IMR-90 (cell line): ENCODE measurements around the gene TMEM181. TPM values are rescaled to one million over a fixed set of nuclear protein-coding genes. Genes with fewer than 3 reads are reported as not detected.

Source experiments
- ATAC-seq: fragments of 200-7000 bp; cut with Tn5 transposase; 2 replicates; pipeline ENCODE4 v1.9.1; 2020; ENCODE audit warnings: low read depth, mild to moderate bottlenecking, moderate library complexity
- BruUV-seq: library from RNA; stranded (reverse); fragments of 400-500 nt; replicated peaks from 2 replicates; lab custom pipeline; 2021; lab: Mats Ljungman, UMichigan
- CTCF ChIA-PET: fragments of 300-600 bp; formaldehyde crosslinking; extraction: SDS; loops from one replicate; lab custom pipeline; 2021; ENCODE audit warnings: antibody characterized with exemption; lab: Yijun Ruan, JAX
- POLR2A ChIA-PET: fragments of 300-600 bp; sonication (Branson Sonifier 250); formaldehyde crosslinking; loops from one replicate; lab custom pipeline; 2022; ENCODE audit warnings: antibody characterized with exemption; ENCODE audit not compliant: unreplicated experiment; lab: Charles Lee
- DNase-seq: peaks from one replicate; pipeline ENCODE4 v3.0.0; 2013
- H2AFZ ChIP-seq: replicated peaks from 2 replicates; pipeline ENCODE3; 2013; ENCODE audit warnings: low read length, mild to moderate bottlenecking; ENCODE audit not compliant: poor library complexity
- H2AK5ac ChIP-seq: 2 replicates; pipeline ENCODE4 v1.6.1; 2013; ENCODE audit warnings: low read depth, low read length, inconsistent platforms
- H2AK9ac ChIP-seq: replicated peaks from 2 replicates; pipeline ENCODE3; 2013; ENCODE audit warnings: mild to moderate bottlenecking, low read depth, low read length, moderate library complexity; ENCODE audit not compliant: poor library complexity
- H2BK120ac ChIP-seq: 2 replicates; pipeline ENCODE4 v1.6.1; 2013; ENCODE audit warnings: low read depth, low read length, inconsistent platforms
- H2BK15ac ChIP-seq: 3 replicates; pipeline ENCODE4 v1.6.1; 2013; ENCODE audit warnings: low read depth, low read length, inconsistent platforms
- H2BK20ac ChIP-seq: 2 replicates; pipeline ENCODE4 v1.6.1; 2013; ENCODE audit warnings: low read depth, mild to moderate bottlenecking, inconsistent platforms, low read length, moderate library complexity
- H2BK5ac ChIP-seq: 2 replicates; pipeline ENCODE4 v1.6.1; 2013; ENCODE audit warnings: mild to moderate bottlenecking, low read depth, low read length, inconsistent platforms; ENCODE audit not compliant: poor library complexity, severe bottlenecking
- H3K14ac ChIP-seq: replicated peaks from 2 replicates; pipeline ENCODE4 v1.6.1; 2013; ENCODE audit warnings: low read depth, low read length, inconsistent platforms
- H3K18ac ChIP-seq: 2 replicates; pipeline ENCODE4 v1.6.1; 2013; ENCODE audit warnings: low read depth, low read length, control low read depth
- H3K23ac ChIP-seq: 2 replicates; pipeline ENCODE4 v1.6.1; 2013; ENCODE audit warnings: low read depth, low read length, inconsistent platforms
- H3K27ac ChIP-seq: 2 replicates; pipeline ENCODE4 v1.5.1; 2013; ENCODE audit warnings: mild to moderate bottlenecking, control low read depth, low read length; ENCODE audit not compliant: insufficient read depth
- H3K27me3 ChIP-seq: 2 replicates; pipeline ENCODE4 v1.6.1; 2013; ENCODE audit warnings: low read length; ENCODE audit not compliant: control insufficient read depth, insufficient read depth
- H3K36me3 ChIP-seq: 2 replicates; pipeline ENCODE4 v1.6.1; 2013; ENCODE audit warnings: low read length, mixed read lengths; ENCODE audit not compliant: control insufficient read depth, insufficient read depth
- H3K4ac ChIP-seq: 2 replicates; pipeline ENCODE4 v1.6.1; 2013; ENCODE audit warnings: low read depth, low read length, inconsistent platforms
- H3K4me1 ChIP-seq: 2 replicates; pipeline ENCODE4 v1.6.1; 2013; ENCODE audit warnings: low read length, mixed read lengths; ENCODE audit not compliant: control insufficient read depth, insufficient read depth
- H3K4me2 ChIP-seq: 2 replicates; pipeline ENCODE4 v1.6.1; 2013; ENCODE audit warnings: low read depth, mild to moderate bottlenecking, control low read depth, low read length, moderate library complexity
- H3K4me3 ChIP-seq: 2 replicates; pipeline ENCODE4 v1.5.1; 2013; ENCODE audit warnings: low read depth, mild to moderate bottlenecking, control low read depth, low read length, moderate library complexity; ENCODE audit not compliant: insufficient read depth
- H3K56ac ChIP-seq: 2 replicates; pipeline ENCODE4 v1.6.1; 2013; ENCODE audit warnings: low read length, inconsistent platforms; ENCODE audit not compliant: insufficient read depth; ENCODE audit errors: extremely low read depth
- H3K79me1 ChIP-seq, 2 experiments: 2 replicates each; pipeline ENCODE4 v1.6.1; 2013; ENCODE audit warnings: low read length in 2 of 2, inconsistent platforms in 1 of 2, low read depth in 1 of 2
- H3K9ac ChIP-seq: 2 replicates; pipeline ENCODE4 v1.6.1; 2013; ENCODE audit warnings: low read depth, low read length, control low read depth
- H3K9me1 ChIP-seq: 2 replicates; pipeline ENCODE4 v1.6.1; 2013; ENCODE audit warnings: low read length, inconsistent platforms; ENCODE audit not compliant: insufficient read depth
- H3K9me3 ChIP-seq: 2 replicates; pipeline ENCODE4 v1.6.1; 2013; ENCODE audit warnings: low read length; ENCODE audit not compliant: control insufficient read depth, insufficient read depth
- H4K20me1 ChIP-seq: 2 replicates; pipeline ENCODE4 v1.6.1; 2013; ENCODE audit warnings: low read length, inconsistent platforms; ENCODE audit not compliant: insufficient read depth
- H4K5ac ChIP-seq: 2 replicates; pipeline ENCODE4 v1.6.1; 2013; ENCODE audit warnings: mild to moderate bottlenecking, low read depth, low read length, control low read depth
- H4K8ac ChIP-seq, 2 experiments: 2 replicates each; pipeline ENCODE4 v1.6.1; 2013; ENCODE audit warnings: low read depth in 2 of 2, low read length in 2 of 2, control low read depth in 1 of 2, inconsistent platforms in 1 of 2
- H4K91ac ChIP-seq: 2 replicates; pipeline ENCODE4 v1.6.1; 2013; ENCODE audit warnings: low read depth, low read length, inconsistent platforms; ENCODE audit not compliant: insufficient read depth
- CEBPB ChIP-seq: IDR thresholded peaks from 2 replicates; pipeline ENCODE4 v1.6.1; 2012; ENCODE audit warnings: low read depth, low read length, improper control_type of control experiment
- FOS ChIP-seq: fragments of 150-350 bp; IDR thresholded peaks from 2 replicates; pipeline ENCODE4 v1.6.1; 2016; ENCODE audit warnings: low read depth, low read length
- MXI1 ChIP-seq: IDR thresholded peaks from 2 replicates; pipeline ENCODE4 v1.6.1; 2012; ENCODE audit warnings: low read depth, mild to moderate bottlenecking, low read length, moderate library complexity, borderline replicate concordance
- NFE2L2 ChIP-seq: fragments of 150-350 bp; IDR thresholded peaks from 2 replicates; pipeline ENCODE4 v1.6.1; 2016; ENCODE audit warnings: low read depth, mild to moderate bottlenecking, low read length
- POLR2A ChIP-seq: IDR thresholded peaks from 2 replicates; pipeline ENCODE4 v1.6.1; 2012; ENCODE audit warnings: mild to moderate bottlenecking, low read depth, low read length
- WGBS, 2 experiments: methylation state at CpG; one replicate each; pipeline versions ENCODE4 v1.1.5 to v1.1.7; 2013; ENCODE audit warnings: missing lambda C conversion rate in 2 of 2; ENCODE audit not compliant: insufficient read length in 1 of 2; ENCODE audit errors: extremely low coverage in 2 of 2; 5-methylcytosine and 5-hydroxymethylcytosine counted together
- dilution Hi-C: fragments of 300-500 bp; cut with HindIII; formaldehyde crosslinking; loops from one replicate; pipeline ENCODE4 v1.14.3; 2018; ENCODE audit warnings: low sequenced_read_pairs; ENCODE audit not compliant: unreplicated experiment
- in situ Hi-C: fragments of 300-500 bp; cut with MboI; formaldehyde crosslinking; loops from 3 replicates; pipeline ENCODE4 v1.14.3; 2019; ENCODE audit warnings: low sequenced_read_pairs, inconsistent platforms, mixed read lengths
- intact Hi-C: fragments of 100-400 bp; cut with micrococcal nuclease; formaldehyde crosslinking; loops from 2 replicates; pipeline ENCODE4 v1.10.0; 2022
- polyA plus RNA-seq, 3 experiments: library from polyadenylated mRNA; depleted of rRNA; stranded (reverse); fragments of >200 nt; gene quantifications; 2 replicates each; pipeline ENCODE4 v1.2.3, GENCODE V29; 2012; ENCODE audit warnings: low replicate concordance in 1 of 3
- total RNA-seq: library from RNA; depleted of rRNA; stranded (reverse); fragments of >200 nt; gene quantifications from 2 replicates; pipeline ENCODE4 v1.2.3, GENCODE V29; 2012

Gene TMEM181
- total and polyA plus RNA-seq, 2 of the 4 experiments (the other 2 are of a cell fraction) = 22.8 to 27.8 TPM

GRCh38 chr6:158648682-158649131, 88.8 kb downstream of the TMEM181 start (continued):
- no peak for TF ChIP-seq MXI1

DNA sequence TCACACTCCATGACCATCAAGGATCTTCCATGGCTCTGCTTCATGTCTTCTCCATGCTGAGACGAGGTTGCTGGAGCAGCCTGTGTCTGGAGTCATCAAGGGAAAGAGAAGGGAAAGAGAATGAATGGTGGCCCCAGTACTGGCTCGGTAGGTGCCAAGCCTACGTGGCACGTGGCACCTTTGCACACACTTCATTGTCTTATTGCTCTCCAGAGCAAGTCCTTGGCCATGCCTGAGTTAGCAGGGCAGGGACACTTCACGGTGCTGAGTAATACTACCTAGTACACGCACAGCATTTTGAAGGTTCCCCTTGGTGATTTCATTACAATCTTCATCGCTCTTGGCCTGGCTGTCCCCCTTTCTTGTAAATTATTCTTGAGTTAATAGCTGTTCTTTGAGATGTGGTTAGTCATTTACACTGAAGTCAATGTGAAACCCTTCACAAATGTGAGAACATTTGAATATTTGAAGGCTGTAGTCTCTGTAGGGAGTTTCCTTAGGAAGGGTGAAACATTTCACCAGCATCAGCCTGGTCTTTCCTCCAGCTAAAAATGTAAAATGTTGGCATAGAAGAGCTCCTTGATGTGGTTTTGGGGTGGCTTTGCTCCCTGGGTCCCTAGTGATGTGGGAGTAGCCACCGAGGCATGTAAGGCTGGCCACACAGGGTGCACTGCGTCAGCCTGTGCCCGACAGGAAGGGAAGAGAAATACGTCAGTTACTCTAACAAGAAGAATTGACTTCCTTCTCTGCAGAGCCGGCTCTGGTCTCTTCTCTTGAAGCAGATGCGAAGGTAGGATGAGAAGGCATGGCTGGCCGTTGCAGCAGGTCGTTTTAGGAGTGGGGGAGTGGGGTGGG, 89.6 kb downstream of the TMEM181 start, which contains the start of gene SYTL3:
Gene SYTL3, plus strand, starts transcription at position 766 of the 855 bp plus-strand sequence. CDS start 13,215 bp downstream, outside the sequence.
- Histone ChIP-seq H2BK15ac (peak within 1 kb of the TSS; percentile 88; the same call in 2 of the 3 replicates), H2BK20ac (peak within 1 kb of the TSS; percentile 89), H3K4me3 (no peak within 1 kb of the TSS), H3K14ac (peak within 1 kb of the TSS; percentile 91), H3K27me3 (no peaks in the 10 kb centered on the region), H3K23ac (peak within 1 kb of the TSS; percentile 67), H3K4ac (peak within 1 kb of the TSS; percentile 96), H3K36me3 (no peaks in the 10 kb centered on the region), H3K9me1 (peaks cover 21% of the 10 kb centered on the region), H2AK9ac (peak within 1 kb of the TSS; percentile 57), H3K79me1 (peaks cover 0 to 26% of the 10 kb centered on the region in 2 experiments; a peak in 2 of 4 replicates), H4K20me1 (no peaks in the 10 kb centered on the region), H3K9ac (peak within 1 kb of the TSS; percentile 63), H4K8ac (peak within 1 kb of the TSS; percentile 53 to 83), H4K5ac (peak within 1 kb of the TSS; percentile 50), H3K18ac (peak within 1 kb of the TSS; percentile 86), H4K91ac (peak within 1 kb of the TSS; percentile 90), H2BK120ac (peak within 1 kb of the TSS; percentile 94), H2AFZ (peak within 1 kb of the TSS; percentile 64), H3K56ac (peak within 1 kb of the TSS; percentile 60), H3K27ac (peak within 1 kb of the TSS; percentile 94), H2AK5ac (peak within 1 kb of the TSS; percentile 96), H2BK5ac (peak within 1 kb of the TSS; percentile 75), H3K4me1 (peaks cover 28% of the 10 kb centered on the region), H3K4me2 (peak within 1 kb of the TSS; percentile 68), H3K9me3 (no peaks in the 10 kb centered on the region)
- POLR2A ChIA-PET = no interaction called here
- intact Hi-C loops = no loop called here
- in situ Hi-C loops = loop anchor here (25.0 kb wide), 1 partner anchor 1063 kb away; no protein-coding TSS in a partner anchor
- dilution Hi-C loops = no loop called here
- CTCF ChIA-PET = interaction anchor here (0.7 to 1.3 kb wide), 3 partner anchors 12 to 435 kb away, joined by 3 to 4 read pairs (median 3); no protein-coding TSS in a partner anchor
- 52% methylated on average over 3 of the region's 15 CpGs; no CpG with 5 or more reads in 1 of the 2 experiments for WGBS, 2 experiments
- ATAC-seq (no peak), DNase-seq (peak; percentile 82)
- BruUV-seq = no TSS peak
- TF ChIP-seq CEBPB (no peak), NFE2L2 (no peak), FOS (no peak), POLR2A (peak; percentile 65)
